ENCODE measurements around the gene LTBP1. TPM values are rescaled to one million over a fixed set of nuclear protein-coding genes. Genes with fewer than 3 reads are reported as not detected.

LTBP1 gene
- total and polyA plus RNA-seq, 2 experiments from 2014 or later = 15.7 to 49.8 TPM

DNA sequence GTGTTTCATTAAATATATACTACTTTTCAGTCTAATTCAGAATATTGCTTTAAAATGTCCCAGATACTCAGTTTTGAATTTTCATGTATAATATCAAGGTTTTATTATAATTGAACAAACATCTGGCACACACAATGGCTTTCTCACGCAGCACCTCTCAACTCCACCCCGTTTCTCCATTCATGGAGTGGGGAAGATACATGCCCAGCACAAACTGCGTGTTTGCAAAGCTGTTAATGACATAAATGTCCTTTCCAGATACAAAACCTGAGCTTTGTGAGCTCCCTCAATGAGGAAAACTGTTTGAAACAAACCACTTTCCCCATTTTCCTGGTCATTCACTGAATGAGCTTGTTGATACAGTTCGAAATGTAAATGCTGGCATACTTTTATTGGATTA is 379.3 kb downstream of the LTBP1 start:
- Histone ChIP-seq H3K4me2 (no peak overlapping the region), H3K27me3 (ENCODE audit: insufficient read depth) (no peaks in the 10 kb centered on the region), H2AFZ (no peak overlapping the region), H3K9me2 (ENCODE audit: insufficient read depth) (no peaks in the 10 kb centered on the region), H3F3A (replicated peaks; ENCODE audit: low read depth) (no peaks in the 10 kb centered on the region), H4K20me1 (replicated peaks; ENCODE audit: insufficient read depth) (0 out of 2 replicates have a peak, but pooled peaks cover 5% of the 10 kb centered on the region), H3K27ac (ENCODE audit: low read depth) (no peak overlapping the region), H3K79me2 (replicated peaks; ENCODE audit: insufficient read depth) (no peaks in the 10 kb centered on the region), H3K36me3 (ENCODE audit: insufficient read depth) (no peaks in the 10 kb centered on the region; the same call in 1 of the 2 replicates), H3K4me1 (ENCODE audit: insufficient read depth) (no peaks in the 10 kb centered on the region), H3K4me3 (no peak overlapping the region)
- TF ChIP-seq, protein P1, sequence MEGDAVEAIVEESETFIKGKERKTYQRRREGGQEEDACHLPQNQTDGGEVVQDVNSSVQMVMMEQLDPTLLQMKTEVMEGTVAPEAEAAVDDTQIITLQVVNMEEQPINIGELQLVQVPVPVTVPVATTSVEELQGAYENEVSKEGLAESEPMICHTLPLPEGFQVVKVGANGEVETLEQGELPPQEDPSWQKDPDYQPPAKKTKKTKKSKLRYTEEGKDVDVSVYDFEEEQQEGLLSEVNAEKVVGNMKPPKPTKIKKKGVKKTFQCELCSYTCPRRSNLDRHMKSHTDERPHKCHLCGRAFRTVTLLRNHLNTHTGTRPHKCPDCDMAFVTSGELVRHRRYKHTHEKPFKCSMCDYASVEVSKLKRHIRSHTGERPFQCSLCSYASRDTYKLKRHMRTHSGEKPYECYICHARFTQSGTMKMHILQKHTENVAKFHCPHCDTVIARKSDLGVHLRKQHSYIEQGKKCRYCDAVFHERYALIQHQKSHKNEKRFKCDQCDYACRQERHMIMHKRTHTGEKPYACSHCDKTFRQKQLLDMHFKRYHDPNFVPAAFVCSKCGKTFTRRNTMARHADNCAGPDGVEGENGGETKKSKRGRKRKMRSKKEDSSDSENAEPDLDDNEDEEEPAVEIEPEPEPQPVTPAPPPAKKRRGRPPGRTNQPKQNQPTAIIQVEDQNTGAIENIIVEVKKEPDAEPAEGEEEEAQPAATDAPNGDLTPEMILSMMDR (conservative IDR thresholded peaks at IDR 0.05; ENCODE audit: low read depth in 2 of 2) = no peak
- TF ChIP-seq, protein P2, sequence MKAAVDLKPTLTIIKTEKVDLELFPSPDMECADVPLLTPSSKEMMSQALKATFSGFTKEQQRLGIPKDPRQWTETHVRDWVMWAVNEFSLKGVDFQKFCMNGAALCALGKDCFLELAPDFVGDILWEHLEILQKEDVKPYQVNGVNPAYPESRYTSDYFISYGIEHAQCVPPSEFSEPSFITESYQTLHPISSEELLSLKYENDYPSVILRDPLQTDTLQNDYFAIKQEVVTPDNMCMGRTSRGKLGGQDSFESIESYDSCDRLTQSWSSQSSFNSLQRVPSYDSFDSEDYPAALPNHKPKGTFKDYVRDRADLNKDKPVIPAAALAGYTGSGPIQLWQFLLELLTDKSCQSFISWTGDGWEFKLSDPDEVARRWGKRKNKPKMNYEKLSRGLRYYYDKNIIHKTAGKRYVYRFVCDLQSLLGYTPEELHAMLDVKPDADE (IDR thresholded peaks at IDR 0.05) = no peak
- TF ChIP-seq EZH2 (IDR thresholded peaks at IDR 0.05; ENCODE audit: low read depth, unreplicated experiment) = no peak
- TF ChIP-seq, protein P3, sequence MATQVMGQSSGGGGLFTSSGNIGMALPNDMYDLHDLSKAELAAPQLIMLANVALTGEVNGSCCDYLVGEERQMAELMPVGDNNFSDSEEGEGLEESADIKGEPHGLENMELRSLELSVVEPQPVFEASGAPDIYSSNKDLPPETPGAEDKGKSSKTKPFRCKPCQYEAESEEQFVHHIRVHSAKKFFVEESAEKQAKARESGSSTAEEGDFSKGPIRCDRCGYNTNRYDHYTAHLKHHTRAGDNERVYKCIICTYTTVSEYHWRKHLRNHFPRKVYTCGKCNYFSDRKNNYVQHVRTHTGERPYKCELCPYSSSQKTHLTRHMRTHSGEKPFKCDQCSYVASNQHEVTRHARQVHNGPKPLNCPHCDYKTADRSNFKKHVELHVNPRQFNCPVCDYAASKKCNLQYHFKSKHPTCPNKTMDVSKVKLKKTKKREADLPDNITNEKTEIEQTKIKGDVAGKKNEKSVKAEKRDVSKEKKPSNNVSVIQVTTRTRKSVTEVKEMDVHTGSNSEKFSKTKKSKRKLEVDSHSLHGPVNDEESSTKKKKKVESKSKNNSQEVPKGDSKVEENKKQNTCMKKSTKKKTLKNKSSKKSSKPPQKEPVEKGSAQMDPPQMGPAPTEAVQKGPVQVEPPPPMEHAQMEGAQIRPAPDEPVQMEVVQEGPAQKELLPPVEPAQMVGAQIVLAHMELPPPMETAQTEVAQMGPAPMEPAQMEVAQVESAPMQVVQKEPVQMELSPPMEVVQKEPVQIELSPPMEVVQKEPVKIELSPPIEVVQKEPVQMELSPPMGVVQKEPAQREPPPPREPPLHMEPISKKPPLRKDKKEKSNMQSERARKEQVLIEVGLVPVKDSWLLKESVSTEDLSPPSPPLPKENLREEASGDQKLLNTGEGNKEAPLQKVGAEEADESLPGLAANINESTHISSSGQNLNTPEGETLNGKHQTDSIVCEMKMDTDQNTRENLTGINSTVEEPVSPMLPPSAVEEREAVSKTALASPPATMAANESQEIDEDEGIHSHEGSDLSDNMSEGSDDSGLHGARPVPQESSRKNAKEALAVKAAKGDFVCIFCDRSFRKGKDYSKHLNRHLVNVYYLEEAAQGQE (IDR thresholded peaks at IDR 0.05; ENCODE audit: unreplicated experiment) = no peak
- no peak for TF ChIP-seq EZH2phosphoT487 (IDR thresholded peaks at IDR 0.05; ENCODE audit: unreplicated experiment)
- no peak for TF ChIP-seq CREB1 (CRISPR knock-in tag; IDR thresholded peaks at IDR 0.05; ENCODE audit: low read depth)
- TF ChIP-seq ZNF114 (CRISPR knock-in tag; IDR thresholded peaks at IDR 0.05) = no peak
- no peak for TF ChIP-seq ZNF462 (CRISPR knock-in tag; IDR thresholded peaks at IDR 0.05)
- no peak for TF ChIP-seq STAT1 (IDR thresholded peaks at IDR 0.05; ENCODE audit: unreplicated experiment)
- TF ChIP-seq JUNB (IDR thresholded peaks at IDR 0.05; ENCODE audit: unreplicated experiment) = no peak
- TF ChIP-seq POLR2AphosphoS5 (IDR thresholded peaks at IDR 0.05; ENCODE audit: low read depth) = no peak
- TF ChIP-seq NANOG (IDR thresholded peaks at IDR 0.05; ENCODE audit: borderline replicate concordance) = no peak
- no peak for TF ChIP-seq ZNF331 (CRISPR knock-in tag; IDR thresholded peaks at IDR 0.05; ENCODE audit: low read depth)
- Mint-ChIP-seq H3K36me3 (ENCODE audit: low read depth) (no peaks in the 10 kb centered on the region), H3K4me3 (no peak overlapping the region), H3K9me3 (no peaks in the 10 kb centered on the region), H3K27me3 (ENCODE audit: insufficient read depth, low read depth, poor library complexity) (no peaks in the 10 kb centered on the region), H3K27ac (no peak overlapping the region), H3K4me1 (no peaks in the 10 kb centered on the region)
- no peak for ATAC-seq
- no peak for DNase-seq (ENCODE audit: low spot score)

All from GM23338 (cell line).